Stimulated activated CD4-positive, alpha-beta T cell treated with anti-CD3 and anti-CD28 coated beads, Interleukin-12 subunit alpha, Interleukin-12 subunit beta, amount 100 ng/mL, for 48 hours (primary cell): ENCODE measurements around the gene KLRK1.
A peak's percentile ranks its signal among the peaks of the same experiment; 100 is the strongest.
"Not testable (repeated sequence)": the region's sequence is repeated elsewhere in the genome, so short reads cannot be mapped to it uniquely, and the experiment has no call there.

ENCODE experiments used
- DNase-seq, 3 donors: peaks; one replicate each; pipeline ENCODE4 v3.0.0-alpha.2; 2020; ENCODE audit warnings: low read depth in 2 of 3, low spot score in 1 of 3

KLRK1 gene

DNA sequence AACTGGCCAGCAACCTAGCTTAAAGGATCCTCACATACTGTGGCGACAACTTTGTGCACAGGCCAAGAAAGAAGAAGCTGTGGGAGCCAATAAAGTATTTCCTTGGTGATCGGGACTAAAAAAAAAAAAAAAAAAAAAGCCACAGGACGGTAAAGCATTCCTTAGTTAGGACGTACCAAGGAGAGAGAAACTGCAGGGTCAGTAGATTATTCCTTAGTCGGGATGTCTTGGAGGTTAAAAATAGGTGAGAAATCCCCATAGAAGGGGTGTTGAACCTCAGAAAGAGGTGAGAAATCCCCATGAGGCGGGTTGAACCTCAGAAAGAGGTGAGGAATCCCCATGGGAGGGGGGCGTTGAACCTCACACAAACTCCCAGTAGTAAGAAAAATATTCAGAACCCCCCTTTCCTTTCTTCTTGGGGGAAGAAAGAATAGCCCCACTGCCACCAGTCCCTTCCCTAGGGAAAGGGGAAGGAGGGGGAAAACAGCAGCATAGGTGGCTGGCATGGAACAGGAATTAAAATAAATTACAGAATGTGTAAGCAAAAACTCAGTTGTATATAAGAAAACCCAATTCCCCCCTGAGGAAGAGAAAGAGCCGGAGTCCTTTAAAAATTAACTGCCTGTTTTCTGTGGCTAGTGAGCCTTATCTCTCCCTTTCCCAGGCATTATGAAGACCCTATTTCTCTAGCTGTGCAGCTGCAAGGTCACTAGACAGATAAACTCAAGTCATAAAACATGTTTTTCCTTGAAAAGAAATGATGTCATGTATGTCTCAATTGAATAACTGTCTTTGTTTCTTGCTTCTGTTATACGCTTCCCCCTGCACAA, 26.8 kb downstream of the KLRK1 start:
- no peak for DNase-seq

DNA sequence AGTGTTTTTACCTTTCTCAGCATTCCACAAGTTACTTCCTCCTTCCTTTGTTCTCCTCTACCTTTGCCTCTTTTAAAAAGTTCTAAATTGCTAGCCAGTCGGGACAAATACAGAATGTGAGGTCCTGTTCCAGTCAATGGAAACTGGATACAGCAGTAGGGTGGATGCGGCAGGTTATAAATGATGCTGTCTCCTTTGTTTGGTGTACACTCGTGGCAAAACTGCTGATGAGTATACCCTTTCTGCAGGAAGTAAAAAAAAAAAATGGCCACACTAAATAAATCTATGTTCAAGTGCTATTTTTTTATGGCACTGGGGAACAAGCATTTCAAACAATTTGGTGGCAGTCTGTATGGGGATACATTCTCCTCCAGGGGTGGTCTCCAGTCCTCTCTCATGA, 27.5 kb downstream of the KLRK1 start:
- DNase-seq = no peak

DNA sequence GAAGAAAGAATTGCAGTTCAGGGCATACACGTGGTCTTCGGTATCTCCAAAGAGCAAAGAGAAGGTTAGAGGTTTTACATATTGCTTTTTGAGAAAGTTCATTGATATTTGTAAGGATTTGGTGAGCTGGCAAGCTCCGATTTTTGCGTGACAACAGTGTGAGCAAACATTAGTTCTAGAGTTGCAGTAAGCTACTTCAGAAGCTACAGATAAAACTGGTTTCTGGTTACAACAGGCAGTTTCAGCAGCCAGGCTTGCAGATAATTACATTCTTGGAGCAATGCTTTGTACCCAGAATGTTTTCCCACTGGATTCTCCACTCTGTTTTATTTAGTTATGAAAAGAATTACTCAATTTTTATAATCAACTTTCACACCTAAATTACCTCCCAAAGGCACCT, 28.2 kb downstream of the KLRK1 start:
- DNase-seq = no peak

DNA sequence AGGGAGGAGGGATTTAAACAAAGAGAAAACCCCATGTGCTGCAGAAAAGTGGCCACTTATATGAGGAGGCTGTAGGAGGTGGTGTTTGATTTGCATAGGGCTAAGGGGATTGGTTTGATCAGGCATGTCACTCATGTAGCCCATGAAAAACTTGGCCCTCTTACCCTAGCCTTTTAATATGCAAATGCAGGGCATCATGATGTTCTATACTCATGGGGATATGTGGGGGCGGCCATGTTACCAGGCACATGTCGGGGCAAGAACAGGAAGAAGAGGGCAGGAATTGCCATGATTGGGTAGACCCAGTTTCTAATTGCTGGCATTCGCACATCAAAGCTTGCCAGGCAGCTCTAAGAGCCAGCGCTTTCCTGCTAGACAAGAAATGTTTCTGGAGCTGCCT, 28.8 kb downstream of the KLRK1 start:
- no peak for DNase-seq

DNA sequence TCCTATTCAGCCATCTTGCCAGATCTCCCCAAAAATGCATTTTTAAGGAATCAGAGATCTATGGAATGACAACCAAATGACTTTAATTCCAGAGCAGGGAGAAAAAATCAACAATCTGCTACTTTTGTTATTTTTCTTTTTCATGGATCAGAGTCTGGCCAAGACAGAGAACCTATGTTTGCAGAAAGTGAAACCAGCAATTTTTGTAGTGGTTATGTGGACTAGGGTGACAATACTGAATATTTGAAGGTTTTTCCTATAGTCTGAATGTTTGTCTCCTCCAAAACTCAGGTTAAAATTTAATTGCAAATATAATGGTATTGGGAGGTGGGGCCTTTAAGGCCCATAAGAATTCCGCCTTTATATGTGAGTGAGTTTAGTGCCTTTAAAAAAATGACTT, 30.9 kb downstream of the KLRK1 start:
- no peak for DNase-seq

DNA sequence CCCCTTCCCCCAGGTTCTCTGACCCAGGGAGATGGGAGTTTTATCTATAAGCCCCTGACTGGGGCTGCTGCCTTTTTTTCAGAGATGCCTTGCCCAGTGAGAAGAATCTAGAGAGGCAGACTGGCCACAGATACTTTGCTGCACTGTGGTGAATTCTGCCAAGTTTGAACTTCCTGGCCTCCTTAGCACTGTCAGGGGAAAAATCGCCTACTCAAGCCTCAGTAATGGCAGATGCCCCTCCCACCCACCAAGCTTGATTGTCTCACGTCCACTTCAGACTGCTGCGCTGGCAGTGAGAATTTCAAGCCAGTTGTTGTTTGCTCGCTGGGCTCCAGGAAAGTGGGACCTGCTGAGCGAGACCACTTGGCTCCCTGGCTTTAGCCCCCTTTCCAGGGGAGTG, 31.7 kb downstream of the KLRK1 start:
- DNase-seq = no peak

DNA sequence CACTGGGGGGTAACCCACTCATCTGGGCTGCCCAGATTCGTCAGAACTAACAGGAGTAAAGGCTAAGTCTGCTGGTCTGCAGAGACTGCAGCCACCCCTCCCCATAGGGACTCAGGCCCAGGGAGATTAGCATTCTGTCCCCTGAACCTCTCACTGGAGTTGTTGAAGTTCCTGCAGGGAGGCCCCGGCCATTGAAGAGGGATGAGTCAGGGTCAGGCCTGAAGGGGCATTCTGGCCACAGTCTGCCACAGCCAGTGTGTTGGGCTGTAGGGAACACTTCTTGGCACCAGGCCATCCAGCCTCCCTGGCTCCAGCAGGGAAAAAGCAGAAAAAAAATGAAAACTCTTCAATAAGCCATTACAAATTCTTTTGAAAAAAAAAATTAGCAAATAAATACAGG, 35.3 kb downstream of the KLRK1 start:
- no peak for DNase-seq

DNA sequence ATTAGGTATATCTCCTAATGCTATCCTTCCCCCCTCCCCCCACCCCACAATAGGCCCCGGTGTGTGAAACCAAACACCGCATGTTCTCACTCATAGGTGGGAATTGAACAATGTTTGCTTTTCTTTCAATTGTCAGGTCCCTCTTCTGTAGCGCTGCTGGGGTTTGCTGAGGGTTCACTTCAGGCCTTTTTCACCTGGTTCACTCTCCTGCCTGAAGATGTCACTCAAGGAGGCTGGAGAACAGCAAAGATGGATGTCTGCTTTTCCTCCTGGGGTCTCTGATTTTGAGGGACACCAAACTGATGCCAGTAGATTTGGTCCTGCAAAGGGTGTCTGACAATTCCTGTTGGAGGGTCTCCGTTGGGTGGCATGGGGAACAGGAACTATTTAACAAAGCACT, 35.8 kb downstream of the KLRK1 start:
- DNase-seq = no peak

DNA sequence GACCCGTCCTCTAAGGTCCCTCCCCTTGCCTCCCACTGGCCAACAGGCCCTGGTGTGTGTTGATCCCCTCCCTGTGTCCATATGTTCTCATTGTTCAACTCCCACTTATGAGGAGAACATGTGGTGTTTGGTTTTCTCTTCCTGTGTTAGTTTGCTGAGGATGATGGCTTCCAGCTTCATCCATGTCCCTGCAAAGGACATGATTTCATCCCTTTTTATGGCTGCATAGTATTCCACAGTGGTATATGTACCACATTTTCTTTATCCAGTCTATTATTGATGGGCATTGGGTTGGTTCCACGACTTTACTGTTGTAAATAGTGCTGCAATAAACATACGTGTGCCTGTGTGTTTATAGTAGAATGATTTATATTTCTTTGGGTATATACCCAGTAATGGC, 38.4 kb downstream of the KLRK1 start:
- DNase-seq = not testable (repeated sequence)

DNA sequence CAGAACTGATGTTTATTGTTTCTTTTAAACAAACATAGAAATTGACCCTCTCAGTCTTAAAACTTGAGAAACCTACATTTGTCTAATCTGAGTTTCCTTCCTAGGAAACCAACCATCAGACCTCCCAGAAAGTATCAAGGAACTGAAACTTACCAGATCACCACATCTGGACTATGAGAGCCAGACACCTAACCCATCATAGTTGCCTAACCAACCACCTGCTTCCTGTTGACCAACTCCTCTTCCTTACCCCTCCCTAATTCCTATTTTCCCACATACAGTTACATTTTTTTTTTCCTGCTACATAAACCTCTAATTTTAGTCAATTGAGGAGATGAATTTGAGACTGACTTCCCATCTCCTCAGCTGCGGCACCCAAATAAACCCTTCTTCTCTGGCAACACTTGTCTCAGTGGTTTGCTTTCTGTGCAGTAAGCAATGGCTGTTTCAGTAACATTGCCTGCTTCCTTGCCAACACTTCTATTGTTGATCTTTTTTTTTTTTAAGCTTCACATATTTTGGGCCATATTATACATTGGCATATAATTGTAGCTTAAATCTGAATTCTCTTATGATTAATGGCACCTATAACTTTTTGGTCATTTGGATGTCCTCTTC, 47.8 kb downstream of the KLRK1 start:
- no peak for DNase-seq

DNA sequence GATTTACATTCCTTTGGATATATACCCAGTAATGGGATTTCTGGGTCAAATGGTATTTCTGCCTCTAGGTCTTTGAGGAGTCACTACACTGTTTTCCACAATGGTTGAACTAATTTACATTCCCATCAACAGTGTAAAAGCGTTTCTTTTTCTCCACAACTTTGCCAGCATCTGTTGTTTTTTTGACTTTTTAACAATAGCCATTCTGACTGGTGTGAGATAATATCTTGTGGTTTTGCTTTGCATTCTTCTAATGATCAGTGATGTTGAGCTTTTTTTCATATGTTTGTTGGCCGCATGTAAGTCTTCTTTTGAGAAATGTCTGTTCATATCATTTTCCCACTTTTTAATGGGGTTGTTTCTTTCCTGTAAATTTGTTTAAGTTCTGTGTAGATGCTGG, 48.9 kb downstream of the KLRK1 start:
- DNase-seq = not testable (repeated sequence)

DNA sequence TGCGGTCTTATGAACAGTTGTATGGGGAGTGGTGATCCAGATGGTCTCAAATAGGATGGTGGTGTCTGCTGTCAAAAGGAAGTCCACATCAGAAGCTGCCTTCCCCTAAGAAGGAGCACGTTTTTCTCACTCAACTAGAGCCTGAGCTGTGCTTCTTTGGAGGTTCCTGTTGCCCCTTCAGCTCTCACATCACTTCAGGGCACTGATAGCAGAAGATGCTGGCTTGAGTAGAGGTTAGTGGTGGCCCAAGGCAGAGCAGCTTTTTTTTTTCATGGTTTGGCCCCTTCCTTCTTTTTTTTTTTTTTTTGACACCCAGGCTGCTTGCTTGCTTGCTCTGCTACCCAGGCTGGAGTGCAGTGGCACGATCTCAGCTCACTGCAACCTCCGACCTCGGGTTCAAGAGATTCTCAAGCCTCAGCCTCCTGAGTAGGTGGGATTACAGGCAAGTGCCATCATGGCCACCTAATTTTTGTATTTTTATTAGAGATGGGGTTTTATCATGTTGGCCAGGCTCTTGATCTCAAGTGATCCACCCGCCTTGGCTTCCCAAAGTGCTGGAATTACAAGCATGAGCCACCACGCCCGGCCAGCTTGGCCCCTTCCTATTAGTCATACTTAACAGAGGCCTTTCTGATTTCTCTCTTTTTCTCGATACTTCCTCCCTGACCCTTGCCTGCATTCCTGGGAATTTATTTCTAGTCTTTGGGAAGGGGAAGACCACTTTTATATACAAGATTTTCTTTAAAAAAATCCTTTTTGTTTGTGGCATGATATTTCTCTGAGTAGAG, 50.6 kb downstream of the KLRK1 start:
- no peak for DNase-seq

DNA sequence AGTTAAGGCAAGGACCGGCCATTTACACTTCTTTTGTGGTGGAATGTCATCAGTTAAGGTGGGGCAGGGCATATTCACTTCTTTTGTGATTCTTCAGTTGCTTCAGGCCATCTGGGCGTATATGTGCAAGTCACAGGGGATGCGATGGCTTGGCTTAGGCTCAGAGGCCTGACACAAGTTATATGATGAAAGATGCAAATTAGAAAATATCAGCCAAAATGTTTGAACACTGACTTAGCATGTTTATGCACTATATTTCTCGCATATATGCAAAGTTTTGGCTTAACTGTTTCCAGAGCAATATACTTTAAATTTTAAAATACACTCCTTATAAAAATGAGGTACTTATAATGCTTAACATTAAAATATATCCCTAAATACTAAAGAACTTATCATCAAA, 51.4 kb downstream of the KLRK1 start:
- DNase-seq = not testable (repeated sequence)

DNA sequence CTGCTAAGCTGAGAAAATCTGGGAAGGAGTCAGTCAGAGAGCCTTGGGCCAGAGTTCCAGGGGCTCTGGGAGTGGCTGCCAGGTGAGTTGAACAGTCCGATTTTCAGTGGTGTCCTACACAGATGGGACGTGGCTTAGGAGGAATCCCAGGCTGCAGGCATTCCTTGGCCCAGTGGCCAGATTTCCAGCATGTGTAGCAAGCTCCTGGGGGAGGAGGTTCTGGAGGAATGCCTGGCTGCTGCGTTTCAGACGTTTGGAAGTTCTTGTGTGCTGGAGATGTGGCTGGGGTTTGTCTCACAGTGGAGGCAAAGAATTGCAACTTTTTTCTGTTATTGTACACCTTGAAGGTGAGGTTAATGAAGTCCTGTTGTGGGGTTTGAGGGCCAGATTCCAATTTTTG, 53.6 kb downstream of the KLRK1 start:
- DNase-seq = not testable (repeated sequence)

DNA sequence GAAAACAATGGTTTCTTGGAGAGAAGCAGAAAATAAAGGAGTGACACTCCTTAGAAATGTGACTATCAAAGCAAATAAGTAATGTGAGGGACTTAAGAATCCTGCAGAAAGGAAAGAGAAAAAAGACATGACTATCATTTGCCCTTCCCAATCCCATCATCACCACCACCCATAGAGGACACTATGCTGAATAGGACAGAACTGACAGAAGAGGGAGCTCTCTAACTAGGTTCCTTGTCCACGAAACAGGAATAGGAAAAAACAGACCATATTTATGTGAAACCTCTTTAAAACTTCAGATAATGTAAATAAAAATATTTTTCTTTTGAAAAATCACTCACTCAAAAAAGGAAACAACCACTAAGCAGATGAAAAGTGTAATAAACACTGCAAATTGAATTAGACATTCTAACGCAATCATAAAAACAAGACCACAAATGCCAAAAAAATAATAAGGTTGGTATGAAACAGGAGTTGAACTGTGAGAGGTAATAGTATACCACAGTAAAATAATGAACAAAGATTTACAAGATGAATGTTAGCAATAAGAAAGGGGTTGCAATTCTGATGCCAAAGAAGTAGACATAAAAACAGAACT, 58.1 kb downstream of the KLRK1 start:
- no peak for DNase-seq

DNA sequence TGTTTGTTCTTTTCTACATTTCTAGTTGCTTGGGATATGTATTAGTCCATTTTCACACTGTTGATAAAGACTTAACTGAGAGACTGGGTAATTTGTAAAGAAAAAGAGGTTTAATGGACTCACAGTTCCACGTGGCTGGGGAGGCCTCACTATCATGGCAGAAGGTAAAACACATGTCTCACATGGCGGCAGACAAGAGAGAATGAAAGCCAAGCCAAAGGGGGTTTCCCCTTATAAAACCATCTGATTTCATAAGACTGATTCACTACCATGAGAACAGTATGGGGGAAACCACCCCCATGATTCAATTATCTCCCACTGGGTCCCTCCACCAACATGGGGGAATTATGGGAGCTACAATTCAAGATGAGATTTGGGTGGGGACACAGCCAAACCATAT, 61.1 kb downstream of the KLRK1 start:
- peak in 1 of 3 donors; percentile 4 for DNase-seq
